IPS-11a (cell line): Measurements from ENCODE around the gene ZCWPW1.

Experiments
- H3K4me3 ChIP-seq: one replicate; pipeline ENCODE4 v1.5.1; 2013; ENCODE audit warnings: low read depth, low read length, control low read depth

Gene ZCWPW1

GRCh38 chr7:100428199-100428966, at the start of gene ZCWPW1:
ZCWPW1 (minus strand) TSS chr7:100428703; CDS start chr7:100420649, 8,054 bp downstream.
- H3K4me3 ChIP-seq, result peak within 1 kb of the TSS; percentile 68

- H3K4me3 ChIP-seq, result peak overlapping the region; percentile 74
Measured at GRCh38 chr7:100477871-100478267, 49.4 kb upstream of the ZCWPW1 start.

GRCh38 chr7:100476903-100477870, 48.7 kb upstream of the ZCWPW1 start:
- no peak overlapping the region for H3K4me3 ChIP-seq

GRCh38 chr7:100476101-100476780, 47.7 kb upstream of the ZCWPW1 start:
- H3K4me3 ChIP-seq, result no peak overlapping the region

- no peak overlapping the region for H3K4me3 ChIP-seq
Measured at GRCh38 chr7:100475549-100475948, 47.0 kb upstream of the ZCWPW1 start.

GRCh38 chr7:100472854-100473499, 44.5 kb upstream of the ZCWPW1 start:
- H3K4me3 ChIP-seq, result no peak overlapping the region

- H3K4me3 ChIP-seq, result no peak overlapping the region
Measured at GRCh38 chr7:100472121-100472851, 43.8 kb upstream of the ZCWPW1 start.

GRCh38 chr7:100471021-100471420, 42.5 kb upstream of the ZCWPW1 start:
- no peak overlapping the region for H3K4me3 ChIP-seq

GRCh38 chr7:100469227-100470044, 40.9 kb upstream of the ZCWPW1 start:
- H3K4me3 ChIP-seq, result no peak overlapping the region

- H3K4me3 ChIP-seq, result no peak overlapping the region
Measured at GRCh38 chr7:100467638-100468373, 39.3 kb upstream of the ZCWPW1 start.

- H3K4me3 ChIP-seq, result no peak overlapping the region
Measured at GRCh38 chr7:100466653-100467605, 38.4 kb upstream of the ZCWPW1 start.

- no peak overlapping the region for H3K4me3 ChIP-seq
Measured at GRCh38 chr7:100465702-100466311, 37.3 kb upstream of the ZCWPW1 start.

- H3K4me3 ChIP-seq, result no peak overlapping the region
Measured at GRCh38 chr7:100465299-100465698, 36.8 kb upstream of the ZCWPW1 start.

- no peak overlapping the region for H3K4me3 ChIP-seq
Measured at GRCh38 chr7:100464791-100465190, 36.3 kb upstream of the ZCWPW1 start.

GRCh38 chr7:100464210-100464660, 35.7 kb upstream of the ZCWPW1 start, which contains the start of gene SPACDR:
SPACDR (minus strand) TSS chr7:100464260; CDS start chr7:100464025, 235 bp downstream.
- no peak within 1 kb of the TSS for H3K4me3 ChIP-seq

GRCh38 chr7:100457033-100457432, 28.5 kb upstream of the ZCWPW1 start:
- no peak overlapping the region for H3K4me3 ChIP-seq

GRCh38 chr7:100456562-100456961, 28.1 kb upstream of the ZCWPW1 start:
- H3K4me3 ChIP-seq, result no peak overlapping the region
